Measurements from ENCODE around the gene WDR72. TPM values are rescaled to one million over a fixed set of nuclear protein-coding genes. Genes with fewer than 3 reads are reported as not detected.

WDR72 gene
- total and polyA plus RNA-seq, 3 donors from 2014 or later, result 1.9 to 2.4 (median 2.1) TPM

DNA sequence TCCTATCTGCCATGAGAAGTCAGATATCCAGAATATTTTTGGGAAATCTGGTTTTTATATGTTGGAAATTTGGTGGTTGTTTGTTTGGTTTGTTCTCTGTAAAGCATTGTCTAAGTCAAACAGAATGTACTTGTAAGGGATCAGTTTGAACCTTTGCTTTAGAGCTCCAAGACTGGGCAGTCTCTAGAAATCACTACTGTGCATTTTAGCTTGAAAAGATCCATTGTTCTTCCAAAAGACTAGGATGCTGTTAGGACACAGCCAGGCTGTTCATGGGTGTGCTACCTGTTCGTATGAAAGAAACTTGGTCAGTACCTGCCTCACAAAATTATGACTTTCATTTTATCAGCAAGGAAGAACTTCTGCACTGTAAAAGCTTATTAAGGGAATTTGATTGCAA lies 182.6 kb downstream of the WDR72 start:
- no peak for TF ChIP-seq POLR2A (IDR thresholded peaks at IDR 0.05)
- TF ChIP-seq CTCF (IDR thresholded peaks at IDR 0.05), result no peak
- no peak overlapping the region for H3K27ac ChIP-seq
- no peaks in the 10 kb centered on the region for H3K36me3 ChIP-seq (ENCODE audit: low read depth, missing control alignments)
- WGBS, 2 donors, result 38 to 52% methylated on average over 1 of the region's 1 CpG
- no peaks in the 10 kb centered on the region for H3K9me3 ChIP-seq
- H3K27me3 ChIP-seq, result no peaks in the 10 kb centered on the region
- no peak overlapping the region for H3K4me3 ChIP-seq
- H3K4me1 ChIP-seq, result no peaks in the 10 kb centered on the region
- DNase-seq, result no peak
- intact Hi-C loops (cut with DNase I; ENCODE audit: low total_unique reads), result no loop called here

- Histone ChIP-seq H3K4me1 (no peaks in the 10 kb centered on the region), H3K9me3 (no peaks in the 10 kb centered on the region), H3K36me3 (ENCODE audit: low read depth, missing control alignments) (no peaks in the 10 kb centered on the region), H3K27me3 (no peaks in the 10 kb centered on the region), H3K4me3 (no peak overlapping the region), H3K27ac (no peak overlapping the region)
- TF ChIP-seq CTCF (IDR thresholded peaks at IDR 0.05), result no peak
- TF ChIP-seq POLR2A (IDR thresholded peaks at IDR 0.05), result no peak
- intact Hi-C loops (cut with DNase I; ENCODE audit: low total_unique reads), result no loop called here
- DNase-seq, result no peak
These were observed 186.4 kb downstream of the WDR72 start for GRCh38 chr15:53573091-53573490.

DNA sequence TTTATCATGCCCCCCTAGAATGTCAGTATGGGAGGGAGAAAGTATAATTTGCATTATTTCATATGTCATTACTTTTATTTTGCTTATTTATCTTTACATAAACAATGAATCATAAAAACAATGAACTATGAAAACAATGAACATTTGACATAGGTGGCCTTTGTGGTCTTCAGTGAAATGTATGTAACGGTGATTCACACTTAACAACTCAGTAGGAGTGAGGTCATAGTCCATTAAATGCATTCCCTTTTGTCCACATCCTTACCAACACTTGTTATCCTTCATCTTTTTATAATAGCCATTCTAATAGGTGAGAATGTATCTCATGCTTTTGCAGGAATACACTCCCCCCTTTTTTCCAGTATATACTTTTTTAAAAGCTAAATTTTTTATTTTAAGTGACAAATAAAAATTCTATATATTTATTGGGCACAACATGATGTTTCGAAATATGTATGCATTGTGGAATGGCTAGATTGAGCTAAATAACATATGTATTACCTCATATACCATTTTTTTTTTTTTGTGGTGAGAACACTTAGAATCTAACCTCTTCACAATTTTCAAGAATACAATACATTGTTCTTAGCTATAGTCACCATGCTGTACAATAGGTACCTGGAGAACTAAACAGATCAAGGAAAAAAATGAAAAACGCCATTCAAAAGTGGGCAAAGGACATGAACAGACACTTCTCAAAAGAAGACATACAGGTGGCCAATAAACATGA lies 189.5 kb downstream of the WDR72 start:
- Histone ChIP-seq H3K9me3 (no peaks in the 10 kb centered on the region), H3K4me3 (no peak overlapping the region), H3K36me3 (ENCODE audit: low read depth, missing control alignments) (no peaks in the 10 kb centered on the region), H3K27ac (no peak overlapping the region), H3K4me1 (no peaks in the 10 kb centered on the region), H3K27me3 (no peaks in the 10 kb centered on the region)
- intact Hi-C loops (cut with DNase I; ENCODE audit: low total_unique reads), result no loop called here
- no peak for DNase-seq
- 81 to 92% methylated on average over 3 of the region's 3 CpGs for WGBS, 2 donors
- TF ChIP-seq POLR2A (IDR thresholded peaks at IDR 0.05) (no peak), CTCF (IDR thresholded peaks at IDR 0.05) (no peak)

DNA sequence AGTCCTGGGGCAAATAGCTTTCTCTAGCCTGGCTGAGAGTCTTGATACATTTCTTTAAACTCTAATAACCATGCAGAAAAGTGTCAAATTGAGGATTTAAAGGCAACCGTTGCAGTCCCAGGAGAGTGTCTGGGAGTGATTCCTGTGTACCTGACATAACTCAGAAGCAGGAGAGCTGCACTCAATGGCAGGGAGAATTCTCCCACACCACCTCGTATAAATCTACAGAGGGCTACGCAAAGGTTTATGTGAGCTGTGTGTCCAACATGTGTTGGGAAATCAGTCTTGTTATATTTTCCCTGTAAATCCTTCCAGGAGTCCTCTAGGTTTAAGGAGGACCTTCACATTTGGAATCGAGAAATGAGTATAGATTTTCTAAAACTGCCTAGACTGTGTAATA lies 192.6 kb downstream of the WDR72 start:
- Histone ChIP-seq H3K4me1 (no peaks in the 10 kb centered on the region), H3K4me3 (no peak overlapping the region), H3K27me3 (no peaks in the 10 kb centered on the region), H3K27ac (no peak overlapping the region), H3K9me3 (no peaks in the 10 kb centered on the region), H3K36me3 (ENCODE audit: low read depth, missing control alignments) (no peaks in the 10 kb centered on the region)
- intact Hi-C loops (cut with DNase I; ENCODE audit: low total_unique reads), result no loop called here
- TF ChIP-seq POLR2A (IDR thresholded peaks at IDR 0.05) (no peak), CTCF (IDR thresholded peaks at IDR 0.05) (no peak)
- 57 to 66% methylated on average over 4 of the region's 4 CpGs for WGBS, 2 donors
- no peak for DNase-seq

- Histone ChIP-seq H3K36me3 (ENCODE audit: low read depth, missing control alignments) (no peaks in the 10 kb centered on the region), H3K9me3 (no peaks in the 10 kb centered on the region), H3K4me3 (no peak overlapping the region), H3K27ac (no peak overlapping the region), H3K4me1 (no peaks in the 10 kb centered on the region), H3K27me3 (no peaks in the 10 kb centered on the region)
- TF ChIP-seq POLR2A (IDR thresholded peaks at IDR 0.05) (no peak), CTCF (IDR thresholded peaks at IDR 0.05) (no peak)
- 35 to 36% methylated on average over 4 of the region's 4 CpGs for WGBS, 2 donors
- intact Hi-C loops (cut with DNase I; ENCODE audit: low total_unique reads), result no loop called here
- no peak for DNase-seq
These were observed 193.7 kb downstream of the WDR72 start for GRCh38 chr15:53565721-53566120.

Measured in testis (tissue), 3 donors.